GM15510 (cell line): ENCODE results near the gene APOB.

Source experiments
- POLR2A ChIP-seq: IDR thresholded peaks from 3 replicates; pipeline ENCODE4 v1.6.1; 2011; ENCODE audit warnings: borderline replicate concordance; ENCODE audit not compliant: insufficient read length; ENCODE audit errors: extremely low read depth

The APOB gene

DNA sequence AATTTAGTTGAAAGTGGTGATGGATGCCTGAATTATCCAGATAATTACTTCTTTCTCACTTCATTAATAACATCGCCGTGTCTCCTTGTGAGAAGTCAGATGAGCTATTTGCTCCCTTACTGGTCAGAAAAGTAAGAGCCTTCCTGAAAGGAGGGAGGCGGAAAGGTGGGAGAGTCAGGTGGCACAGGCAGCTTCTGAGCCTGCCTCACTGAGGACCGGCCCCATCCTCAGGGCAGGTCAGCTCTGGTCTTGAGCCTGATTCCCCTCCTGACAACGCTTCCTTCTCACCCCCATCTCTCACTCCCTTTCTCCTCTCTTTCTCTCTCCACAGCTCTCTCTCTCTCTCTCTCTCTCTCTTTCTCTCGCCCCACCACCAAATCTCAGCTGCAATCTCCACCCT, 10.1 kb upstream of the APOB start:
- TF ChIP-seq POLR2A: no peak

DNA sequence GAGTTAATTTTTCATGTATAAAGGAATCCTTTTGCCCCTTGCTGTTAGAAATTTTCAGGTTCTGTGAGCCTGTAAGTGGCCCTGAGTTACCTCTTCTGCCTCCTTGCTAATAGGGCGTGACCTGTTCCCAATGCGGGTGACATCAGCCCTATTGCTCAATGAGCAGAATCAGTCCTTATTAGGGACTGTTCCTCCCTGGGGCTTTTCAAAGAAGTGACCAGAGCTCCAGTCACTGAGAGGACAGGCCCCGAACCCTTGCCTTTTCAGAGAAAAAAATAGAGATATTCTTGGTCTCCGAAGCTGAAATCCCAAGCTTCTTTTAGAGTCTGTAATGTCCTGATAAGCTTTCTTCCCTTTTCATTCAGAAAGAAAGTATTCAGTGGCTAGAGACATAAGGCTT, 8.2 kb upstream of the APOB start:
- no peak for TF ChIP-seq POLR2A

DNA sequence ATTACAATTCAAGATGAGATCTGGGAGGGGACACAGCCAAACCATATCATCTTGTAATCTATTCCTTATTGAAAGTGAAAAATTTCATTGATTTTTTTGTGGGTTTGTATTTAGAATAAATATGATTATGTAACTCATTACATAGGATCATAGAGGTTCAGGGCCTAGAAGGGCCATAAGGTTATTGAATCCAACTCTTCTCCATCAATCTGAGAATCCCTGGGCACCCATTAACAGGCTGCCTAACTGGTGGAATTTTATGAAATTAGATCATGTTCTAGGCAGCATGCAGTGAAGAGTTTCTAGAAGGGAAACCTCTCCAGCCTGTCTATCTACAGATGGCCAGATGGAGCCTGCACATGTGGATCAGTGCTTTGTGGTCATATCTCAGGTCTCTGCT, 6.3 kb upstream of the APOB start:
- TF ChIP-seq POLR2A: no peak

DNA sequence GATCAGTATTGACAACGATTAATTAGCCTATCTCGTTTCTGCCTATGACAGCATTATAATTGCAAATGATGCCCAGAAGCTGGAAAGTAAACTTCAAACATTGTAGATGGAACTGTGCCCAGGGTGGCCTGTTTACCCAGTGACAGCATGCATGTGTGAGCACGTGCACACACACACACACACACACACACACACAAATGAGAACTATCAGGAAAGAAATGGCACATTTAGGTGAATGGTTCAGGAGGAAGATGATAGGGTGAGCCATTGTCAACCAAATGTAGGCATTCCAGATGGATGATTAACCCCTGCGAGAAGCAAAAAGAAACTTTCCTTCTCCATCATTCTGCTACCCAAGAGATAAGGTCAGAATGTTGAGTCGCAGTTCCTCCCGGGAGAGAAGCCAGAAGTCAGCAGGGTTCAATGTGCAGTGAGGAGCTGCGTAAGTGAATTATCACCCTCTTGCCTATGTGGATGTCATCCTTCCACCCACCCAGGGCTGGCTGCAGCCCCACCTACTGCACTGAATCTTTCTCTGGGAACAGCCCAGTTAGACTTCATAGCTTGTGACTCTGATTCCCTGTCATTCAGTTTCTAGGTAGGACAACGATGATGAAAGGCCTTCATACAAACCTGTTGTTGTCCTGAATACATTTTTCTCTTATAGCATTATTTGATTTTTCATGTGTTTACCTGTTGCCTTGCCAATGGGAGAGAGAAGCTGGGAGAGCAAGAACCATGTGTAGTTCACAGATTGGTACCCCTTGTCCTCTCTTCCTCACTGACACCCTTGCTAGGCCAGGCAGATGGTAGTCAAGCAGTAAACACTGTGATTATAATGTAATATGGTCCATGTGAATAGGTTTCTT, 3.5 kb upstream of the APOB start:
- TF ChIP-seq POLR2A: no peak

DNA sequence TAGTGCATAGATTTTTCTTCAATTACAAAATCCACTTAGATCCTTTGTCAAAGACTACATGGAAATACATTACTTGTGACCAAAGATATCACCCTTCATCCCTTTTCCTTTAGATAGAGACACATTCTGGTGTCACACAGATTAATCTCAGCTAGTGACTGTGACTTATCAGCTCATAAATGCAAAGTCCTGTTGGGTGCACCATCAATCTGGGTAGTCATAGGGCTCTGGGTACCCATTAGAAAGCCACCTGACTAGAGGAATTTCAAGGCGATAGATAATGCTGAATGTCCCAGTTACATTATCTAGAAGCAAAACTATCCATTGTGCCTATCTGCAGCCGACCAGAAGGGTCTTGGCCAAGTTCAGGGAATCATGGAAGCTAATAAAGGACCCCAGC, 2.6 kb upstream of the APOB start:
- TF ChIP-seq POLR2A: no peak

DNA sequence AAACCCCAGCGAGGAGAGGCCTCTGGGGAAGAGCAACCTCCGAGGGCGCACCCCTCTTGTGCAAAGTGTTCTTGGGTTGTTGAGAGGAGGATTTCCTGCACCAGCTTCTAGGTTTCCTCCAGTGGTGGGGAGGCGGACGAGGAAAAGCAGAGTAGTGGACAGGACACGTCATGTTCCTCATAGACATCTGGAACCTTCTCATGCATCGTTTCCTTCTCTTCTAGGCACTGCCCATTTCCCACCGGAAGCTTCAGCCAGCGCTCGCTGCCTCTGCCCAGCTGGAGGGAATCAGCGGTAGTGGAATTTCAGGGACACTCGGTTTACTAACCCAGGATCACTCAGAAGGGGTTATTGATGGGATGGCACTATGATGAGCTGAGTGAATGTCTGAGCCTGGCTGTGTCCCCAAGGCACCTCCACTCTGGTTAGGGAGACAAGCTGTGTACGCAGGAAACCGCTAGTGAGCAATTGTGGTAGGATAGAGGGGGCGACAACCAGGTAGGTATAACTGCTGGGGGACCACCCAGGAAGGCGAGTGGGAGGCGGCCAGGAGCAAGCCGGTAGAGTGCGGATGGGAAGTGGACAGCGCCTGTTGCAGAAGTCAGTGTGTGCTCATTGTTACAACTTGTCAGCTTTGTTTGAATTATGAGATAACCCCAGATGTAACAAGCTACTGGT, 960 bp upstream of the APOB start:
- no peak for TF ChIP-seq POLR2A

DNA sequence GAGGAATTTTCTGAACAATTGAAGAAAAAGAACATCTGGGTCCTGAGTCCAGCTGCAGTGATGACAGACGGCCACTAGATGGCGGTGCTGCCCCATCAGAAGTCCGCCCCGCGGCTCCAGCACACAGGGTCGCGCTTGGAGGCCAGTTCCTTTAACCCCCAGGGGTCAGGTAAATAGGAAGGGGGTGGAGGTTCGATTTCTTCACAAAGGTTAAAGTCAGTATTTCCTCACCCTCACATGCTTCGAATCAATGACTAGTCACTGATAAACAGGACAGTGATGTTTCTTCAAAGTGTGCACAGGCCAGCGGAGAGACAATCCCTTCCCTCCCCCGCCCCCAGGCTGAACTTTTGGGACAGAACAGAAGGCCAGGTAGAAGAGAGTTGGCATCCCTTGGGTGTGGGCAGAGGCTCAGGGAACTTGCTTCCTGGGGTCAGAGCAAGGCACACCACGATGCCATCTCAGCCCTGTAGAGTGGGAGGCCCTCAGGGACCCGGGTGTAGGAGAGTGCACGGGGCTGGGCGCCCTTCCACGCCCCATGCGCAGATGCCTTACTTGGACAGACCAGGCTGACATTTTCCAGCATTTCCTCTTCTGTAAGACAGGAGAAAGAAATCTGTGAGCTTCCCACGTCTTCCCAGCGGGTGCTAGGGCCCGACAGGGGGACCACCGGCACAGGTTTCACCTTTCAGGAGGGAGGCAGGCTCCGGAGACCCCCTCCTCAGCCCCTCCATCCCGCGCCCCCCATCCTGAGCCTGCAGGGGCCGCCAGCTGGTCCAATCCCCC, 722 bp downstream of the APOB start:
- TF ChIP-seq POLR2A: no peak

DNA sequence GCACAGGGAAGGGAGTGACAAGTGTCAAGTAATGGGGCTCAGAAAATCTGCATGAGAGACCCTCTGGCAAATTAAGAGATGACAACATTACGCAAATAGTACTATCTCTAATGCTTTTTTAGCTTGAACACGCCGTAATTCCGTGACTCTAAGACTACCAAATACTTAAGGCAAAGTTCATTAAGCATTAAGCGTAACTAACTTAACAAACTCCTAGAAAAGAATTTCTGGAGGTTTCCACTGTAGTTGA, 1.2 kb downstream of the APOB start:
- no peak for TF ChIP-seq POLR2A

DNA sequence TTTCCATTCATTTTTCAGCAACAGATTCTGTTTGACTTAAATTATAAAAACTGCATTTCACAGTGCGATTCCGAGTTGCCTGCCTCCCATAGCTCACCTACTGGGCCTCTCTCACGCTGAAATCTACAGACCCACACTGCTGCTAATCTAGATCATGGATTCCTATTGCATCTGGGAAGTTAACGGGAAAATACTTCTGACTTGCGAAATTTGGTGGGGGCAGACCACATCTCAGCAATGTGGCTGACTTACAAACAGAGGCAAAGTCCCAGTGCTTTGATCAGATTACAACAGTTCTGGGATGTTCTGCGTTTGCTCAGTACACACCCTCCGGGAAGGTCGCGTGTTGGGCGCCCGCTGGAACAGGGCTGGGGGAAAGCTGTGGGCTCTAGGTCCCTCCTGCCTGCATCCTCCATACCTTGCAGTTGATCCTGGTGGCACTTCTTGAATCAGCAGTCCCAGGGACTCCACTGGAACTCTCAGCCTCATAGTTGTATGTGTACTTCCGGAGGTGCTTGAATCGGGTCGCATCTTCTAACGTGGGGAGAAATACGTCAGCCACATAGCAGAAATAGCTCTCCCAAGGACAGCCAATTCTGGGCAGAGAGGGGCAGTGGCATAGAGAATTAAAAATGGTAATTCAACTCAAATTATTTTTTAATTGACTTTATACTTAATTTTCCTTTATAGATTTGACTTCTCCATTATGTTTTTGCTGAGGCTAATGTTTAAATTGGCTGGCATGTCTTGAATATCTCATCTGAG, 1.7 kb downstream of the APOB start:
- TF ChIP-seq POLR2A: no peak

DNA sequence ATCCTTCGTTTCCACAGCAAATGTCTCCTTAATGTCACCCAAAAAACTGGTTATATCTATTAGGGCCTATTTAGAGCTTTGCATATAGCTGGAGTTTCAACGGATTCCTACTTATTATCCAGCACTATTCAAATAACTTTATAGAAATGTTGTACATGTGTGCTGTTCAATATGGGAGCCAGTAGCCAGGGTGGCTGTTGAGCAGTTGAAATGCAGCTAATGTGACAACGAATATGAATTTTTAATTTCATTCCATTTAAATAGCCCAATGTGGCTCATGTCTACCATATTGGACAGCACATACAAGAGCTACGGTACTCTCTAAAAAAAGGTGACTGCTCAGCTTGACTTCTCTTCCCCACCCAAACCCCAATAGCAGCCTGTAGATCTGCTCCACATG, 2.4 kb downstream of the APOB start:
- no peak for TF ChIP-seq POLR2A

DNA sequence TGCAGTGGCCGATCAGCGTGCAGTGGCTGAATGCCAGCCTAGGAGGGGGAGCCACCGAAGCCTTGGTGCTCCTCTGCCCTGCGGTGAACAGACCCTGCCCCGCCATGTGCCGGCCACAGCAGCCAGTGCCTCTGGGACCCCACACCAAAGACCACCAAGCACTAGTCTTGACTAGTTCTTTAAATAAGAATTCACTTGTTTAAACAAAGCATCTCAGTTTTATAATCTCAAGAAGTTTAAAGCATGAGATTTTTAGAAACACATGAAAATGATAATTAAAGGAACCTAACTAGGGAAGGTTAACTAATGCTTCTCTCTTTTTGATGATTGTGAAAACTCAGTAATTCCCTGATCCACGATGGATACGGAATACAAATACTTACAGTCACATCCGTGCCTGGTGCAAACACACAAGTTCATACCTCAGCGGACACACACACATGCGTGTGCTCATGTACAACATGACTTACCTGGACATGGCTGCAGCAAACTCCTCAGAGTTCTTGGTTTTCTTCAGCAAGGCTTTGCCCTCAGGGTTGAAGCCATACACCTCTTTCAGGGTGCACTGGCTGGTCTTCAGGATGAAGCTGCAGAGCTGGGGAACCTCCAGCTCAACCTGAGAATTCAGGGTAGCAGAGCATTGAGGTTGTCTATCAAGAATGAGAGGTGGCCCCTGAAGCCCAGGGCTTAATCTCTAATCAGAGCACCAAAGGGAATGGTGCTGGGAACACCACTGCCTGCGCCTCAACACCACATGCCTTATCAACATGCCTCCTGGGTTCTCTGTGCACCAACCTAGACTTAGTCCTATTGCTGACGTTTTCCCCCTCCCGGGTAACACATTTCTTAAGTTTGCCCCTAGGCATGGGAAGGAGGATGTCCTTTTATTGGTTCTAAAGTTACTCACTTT, 3.1 kb downstream of the APOB start:
- no peak for TF ChIP-seq POLR2A

DNA sequence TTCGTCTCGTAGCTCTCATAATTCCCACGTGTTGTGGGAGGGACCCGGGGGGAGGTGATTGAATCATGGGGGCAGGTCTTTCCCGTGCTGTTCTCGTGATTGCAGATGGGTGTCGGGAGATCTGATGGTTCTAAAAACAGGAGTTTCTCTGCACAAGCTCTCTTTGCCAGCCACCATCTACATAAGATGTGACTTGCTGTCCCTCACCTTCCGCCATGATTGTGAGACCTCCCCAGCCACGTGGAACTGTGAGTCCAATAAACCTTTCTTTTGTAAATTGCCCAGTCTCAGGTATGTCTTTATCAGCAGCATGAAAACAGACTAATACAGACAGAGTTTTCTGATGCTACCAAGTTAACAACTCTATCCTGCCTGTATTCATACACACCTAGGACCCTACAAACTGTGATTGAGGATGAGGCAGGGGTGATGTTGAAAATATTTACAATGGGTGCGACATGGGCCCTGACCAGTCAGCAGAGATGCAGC, 3.9 kb downstream of the APOB start:
- TF ChIP-seq POLR2A: no peak

DNA sequence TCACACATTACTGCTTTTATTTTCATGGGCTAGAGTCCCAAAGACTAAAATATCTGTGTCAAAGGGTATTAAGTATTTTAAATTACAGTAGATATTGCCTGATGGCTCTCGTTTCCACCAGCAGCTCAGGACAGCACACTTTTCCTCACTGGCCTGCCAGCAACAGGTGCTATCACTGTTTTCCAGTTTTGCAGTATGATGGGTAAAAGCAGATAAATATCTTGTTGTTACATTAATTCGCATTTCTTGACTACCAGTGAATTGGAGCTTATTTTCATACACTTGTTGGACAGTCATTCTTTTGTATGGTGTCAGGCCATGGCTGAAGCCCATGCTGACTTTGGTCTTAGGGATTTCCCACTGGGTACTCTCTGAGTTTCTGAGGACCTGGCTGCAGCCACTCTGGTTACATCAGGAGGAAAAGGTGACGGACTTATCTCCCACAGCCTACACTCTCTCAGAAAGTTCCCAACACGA, 4.8 kb downstream of the APOB start:
- TF ChIP-seq POLR2A: no peak
